GM19328 (cell line): ENCODE measurements around the gene ELAVL2.

Source experiments
- ATAC-seq: cut with Tn5 transposase; IDR thresholded peaks from one replicate; pipeline ENCODE4 v1.9.1; 2021; ENCODE audit warnings: mild to moderate bottlenecking, moderate library complexity; ENCODE audit not compliant: unreplicated experiment

ELAVL2 gene

GRCh38 chr9:23826120-23826629 is at the start of gene ELAVL2:
TSS of gene ELAVL2 (minus strand) at chr9:23826240. CDS start at chr9:23762234, 64,006 bp downstream.
- ATAC-seq = no peak

- ATAC-seq = no peak
Observed at GRCh38 chr9:23858234-23858633, 32.2 kb upstream of the ELAVL2 start.

DNA sequence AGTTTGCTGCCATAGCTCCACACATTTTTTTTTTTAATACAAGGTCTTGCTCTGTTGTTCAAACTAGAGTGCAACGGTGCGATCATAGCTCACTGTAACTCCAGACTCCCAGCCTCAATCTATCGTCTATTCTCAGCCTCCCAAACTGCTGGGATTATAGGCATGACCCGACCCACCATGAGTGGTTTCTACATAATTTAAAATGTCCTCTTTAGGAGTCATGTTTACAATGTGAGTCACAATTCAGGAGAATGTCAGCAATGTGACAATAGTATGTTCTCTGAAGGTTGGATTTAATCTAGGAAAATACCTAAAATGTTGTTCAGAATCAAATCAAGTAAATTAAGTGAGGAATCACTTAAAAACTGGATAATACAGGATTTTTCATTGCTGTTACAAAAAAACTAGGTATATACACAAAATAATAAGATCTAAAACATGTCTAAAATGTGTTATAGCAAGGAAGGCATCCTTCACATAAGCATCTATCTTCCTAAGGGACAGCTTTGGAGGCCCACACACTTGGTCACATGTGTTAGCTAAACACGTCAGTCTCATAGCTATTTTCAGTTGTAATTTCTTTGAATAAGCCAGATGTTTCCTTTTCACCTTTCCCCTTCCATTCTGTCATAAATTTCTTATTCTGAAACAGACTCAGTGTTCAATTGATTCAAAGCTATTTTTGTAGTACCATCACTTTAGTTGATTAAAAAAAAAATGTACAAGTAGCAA is 30.0 kb upstream of the ELAVL2 start:
- no peak for ATAC-seq

DNA sequence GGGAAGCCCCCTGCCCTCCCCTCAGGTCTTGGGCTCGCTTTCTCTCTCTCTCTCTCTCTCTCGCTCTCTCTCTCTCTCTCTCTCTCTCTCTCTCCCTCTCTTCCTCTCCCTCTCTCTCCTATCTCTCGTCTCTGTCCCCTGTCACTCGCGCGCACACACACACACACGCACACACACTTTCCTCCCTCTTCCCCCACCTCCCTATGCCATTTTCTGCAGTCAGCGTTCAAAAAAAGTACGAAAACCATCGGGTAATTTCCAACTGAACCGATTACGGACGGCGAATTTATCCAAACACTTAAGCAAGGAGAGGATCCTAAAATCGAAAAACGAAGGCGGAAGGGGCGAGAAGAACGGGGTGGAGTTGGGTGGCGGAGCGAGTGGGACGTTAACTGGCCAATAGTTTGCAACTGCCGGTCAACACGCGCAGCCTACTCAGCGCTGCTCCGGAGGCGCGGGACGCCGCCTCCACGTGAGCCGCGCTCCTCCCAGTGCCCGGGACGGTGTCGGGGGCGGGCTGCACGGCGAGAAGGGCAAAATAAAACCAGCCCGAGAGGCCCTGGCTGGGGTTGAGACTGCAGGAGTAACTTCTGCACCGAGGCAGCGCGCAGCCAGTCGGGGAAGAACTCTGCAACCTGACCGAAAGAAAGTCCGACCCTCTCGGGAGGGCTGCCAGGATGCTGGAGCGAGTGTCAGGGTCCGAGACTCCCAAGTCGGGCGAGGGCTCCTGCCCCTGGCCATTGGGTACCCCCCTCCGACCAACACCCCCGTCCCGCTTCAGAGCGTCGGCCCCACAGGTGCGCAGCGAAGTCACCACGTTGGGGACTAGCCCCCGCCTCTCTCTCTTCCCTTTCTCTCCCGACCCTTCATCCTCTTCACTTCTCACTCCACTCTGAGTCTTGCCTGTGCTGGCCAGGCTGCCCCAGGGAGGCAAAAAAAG is 24.9 kb upstream of the ELAVL2 start:
- no peak for ATAC-seq

DNA sequence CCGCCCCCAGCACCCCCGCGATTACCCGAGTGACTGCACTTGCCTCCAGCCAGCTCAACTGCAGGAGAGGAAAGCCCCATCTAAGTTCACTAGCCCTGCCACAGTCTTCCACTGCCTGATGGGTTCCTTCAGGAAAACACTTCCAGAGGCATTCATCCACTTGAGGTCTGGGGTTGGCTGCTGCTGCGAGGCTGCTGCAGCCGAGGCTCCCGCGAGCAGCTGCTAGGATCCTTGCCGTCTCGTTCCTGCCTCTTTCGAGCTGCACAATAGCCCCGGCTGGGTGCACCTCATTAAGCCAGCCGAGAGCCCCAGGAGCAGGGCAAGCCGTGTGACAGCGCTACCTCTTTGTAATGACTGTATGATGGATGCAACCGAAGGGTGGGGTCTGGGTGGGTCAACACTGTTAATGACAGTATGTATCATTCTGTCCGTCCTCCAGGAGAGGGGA is 24.2 kb upstream of the ELAVL2 start:
- ATAC-seq = no peak

- ATAC-seq = no peak
Observed at GRCh38 chr9:23849379-23850035, 23.5 kb upstream of the ELAVL2 start.

- no peak for ATAC-seq
Observed at GRCh38 chr9:23842565-23843129, 16.6 kb upstream of the ELAVL2 start.

GRCh38 chr9:23841304-23841703 is 15.3 kb upstream of the ELAVL2 start:
- ATAC-seq = no peak

GRCh38 chr9:23837038-23837437 is 11.0 kb upstream of the ELAVL2 start:
- no peak for ATAC-seq

DNA sequence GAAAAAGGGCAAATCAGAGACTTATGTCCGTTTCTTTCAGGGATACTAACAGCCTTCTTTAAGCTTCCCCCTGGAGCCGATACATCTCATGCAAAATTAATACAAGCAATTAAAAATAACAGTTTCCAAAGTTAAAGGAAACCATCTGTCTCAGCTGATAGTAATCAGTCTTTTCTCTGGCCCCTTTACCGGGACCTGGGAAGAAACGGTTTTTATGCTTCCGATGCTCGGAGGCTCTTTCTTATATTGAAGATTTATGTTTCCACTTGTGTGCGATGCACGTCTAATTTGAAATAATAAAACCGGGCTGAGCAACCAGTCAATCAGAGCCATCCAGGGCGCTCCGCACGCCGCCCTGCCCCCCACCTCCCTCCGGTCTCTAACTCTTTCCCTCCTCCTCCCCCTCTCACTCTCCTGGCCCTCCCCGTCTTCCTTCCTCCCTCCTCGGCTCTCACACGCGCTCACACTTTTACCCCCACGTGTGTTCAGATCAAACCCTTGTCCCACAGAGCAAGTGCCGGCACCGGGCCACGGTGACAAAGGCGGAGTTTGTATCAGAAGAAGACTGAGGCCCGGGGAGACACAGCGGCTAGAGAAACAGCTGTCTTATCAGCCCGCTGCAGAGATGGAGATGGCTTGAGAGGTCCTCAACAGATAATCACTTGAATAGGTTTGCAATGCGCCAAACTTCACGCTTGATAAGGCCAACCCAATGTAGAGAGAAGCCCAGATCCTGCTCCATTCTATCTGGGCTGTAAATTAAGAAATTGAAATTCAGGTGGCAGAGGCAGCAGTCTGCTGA is 5.1 kb upstream of the ELAVL2 start:
- no peak for ATAC-seq

GRCh38 chr9:23830476-23830805 is 4.4 kb upstream of the ELAVL2 start:
- no peak for ATAC-seq

DNA sequence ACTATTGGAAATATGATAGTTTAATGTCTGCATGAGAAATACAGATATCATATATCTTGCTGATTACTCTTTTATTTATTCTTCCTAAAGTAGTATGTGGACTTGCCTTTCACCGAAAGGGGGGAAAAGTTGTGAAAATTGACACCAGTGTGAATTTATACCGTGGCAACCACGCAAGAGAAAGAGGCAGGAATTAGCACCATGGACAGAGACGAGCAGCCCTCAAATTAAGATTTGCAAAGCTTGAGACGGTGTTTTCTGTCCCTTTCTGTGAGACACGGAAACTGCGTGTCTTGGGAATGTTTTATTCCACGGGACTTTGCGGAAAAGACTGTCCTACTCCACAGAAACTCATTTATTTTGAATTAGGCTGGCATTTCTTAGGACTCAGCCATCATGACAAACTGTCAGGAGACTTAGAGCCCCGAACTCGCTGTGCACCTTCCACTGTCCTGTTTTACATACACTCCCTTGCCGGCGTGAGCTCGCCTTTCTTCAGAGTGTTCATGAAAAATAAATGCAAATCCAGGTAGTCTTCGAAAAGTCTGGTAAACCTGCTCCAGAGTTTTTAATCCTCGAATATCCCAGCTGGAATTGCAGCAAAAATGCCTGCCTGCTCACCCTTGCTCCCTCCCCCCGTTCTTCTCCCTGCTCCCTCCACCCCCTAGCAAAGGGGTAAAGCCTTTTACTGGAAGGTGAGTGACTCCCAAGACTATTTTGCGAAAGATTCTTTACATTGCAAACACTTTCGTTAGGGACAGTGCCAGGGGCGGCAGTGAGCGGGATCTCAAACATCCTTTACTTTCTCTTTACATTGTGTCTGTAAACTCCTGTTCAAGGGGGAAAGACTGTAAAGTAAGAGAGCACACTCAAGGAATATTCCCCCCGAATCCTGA is 3.8 kb upstream of the ELAVL2 start:
- ATAC-seq = no peak

GRCh38 chr9:23825700-23826099 is 340 bp downstream of the ELAVL2 start:
- ATAC-seq = no peak

- no peak for ATAC-seq
Observed at GRCh38 chr9:23824830-23825591, 1.0 kb downstream of the ELAVL2 start.

DNA sequence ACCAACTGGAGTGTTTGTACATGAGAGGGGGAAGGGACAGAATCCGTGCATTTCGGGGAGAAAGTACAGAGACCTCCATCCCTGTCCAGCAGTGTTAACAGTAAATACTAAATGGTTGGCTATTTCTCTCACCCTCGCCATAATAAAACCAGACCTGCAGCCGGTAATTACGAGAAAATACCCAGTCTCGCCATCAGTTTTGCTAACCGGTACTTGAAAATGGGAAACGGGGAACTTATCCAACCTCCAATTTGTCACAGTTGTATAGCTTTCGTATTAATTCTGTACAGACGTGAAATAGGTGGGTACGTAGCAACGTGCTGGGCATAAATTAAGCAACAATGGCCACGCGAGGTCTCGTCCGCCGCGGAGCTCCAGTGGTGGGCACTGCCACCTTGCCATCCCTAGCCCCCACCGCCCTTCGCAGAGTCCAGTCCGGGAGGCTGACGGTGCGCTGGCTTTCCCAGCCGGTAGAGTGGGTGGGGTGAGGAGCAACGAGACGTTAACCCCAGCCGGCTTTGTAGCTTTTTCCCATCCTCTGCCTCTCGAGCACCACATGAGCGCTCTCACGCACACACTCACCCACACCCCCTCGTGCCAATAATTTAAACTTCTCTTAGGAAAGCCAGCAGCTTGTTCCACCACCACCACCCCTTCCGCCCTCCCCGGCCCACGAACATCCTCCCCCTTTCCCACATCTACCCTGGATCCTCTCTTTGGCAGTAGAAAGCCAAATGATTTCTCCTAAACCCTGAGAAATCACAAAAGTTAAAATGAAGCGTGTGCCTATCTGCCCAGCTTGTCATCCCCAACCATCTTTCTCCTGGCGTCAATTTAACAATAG is 1.8 kb downstream of the ELAVL2 start:
- ATAC-seq = no peak

- ATAC-seq = no peak
Observed at GRCh38 chr9:23823269-23823668, 2.8 kb downstream of the ELAVL2 start.
